Activated T-cell treated with anti-CD3 and anti-CD28 coated beads, Interleukin-2, amount 50 U/mL, for 1 hour (primary cell): ENCODE measurements around the gene MAGEC1.
"Not testable (repeated sequence)": the region's sequence is repeated elsewhere in the genome, so short reads cannot be mapped to it uniquely, and the experiment has no call there.

Experiments
- DNase-seq: peaks from one replicate; pipeline ENCODE4 v3.0.0-alpha.2; 2020

MAGEC1 gene, protein sequence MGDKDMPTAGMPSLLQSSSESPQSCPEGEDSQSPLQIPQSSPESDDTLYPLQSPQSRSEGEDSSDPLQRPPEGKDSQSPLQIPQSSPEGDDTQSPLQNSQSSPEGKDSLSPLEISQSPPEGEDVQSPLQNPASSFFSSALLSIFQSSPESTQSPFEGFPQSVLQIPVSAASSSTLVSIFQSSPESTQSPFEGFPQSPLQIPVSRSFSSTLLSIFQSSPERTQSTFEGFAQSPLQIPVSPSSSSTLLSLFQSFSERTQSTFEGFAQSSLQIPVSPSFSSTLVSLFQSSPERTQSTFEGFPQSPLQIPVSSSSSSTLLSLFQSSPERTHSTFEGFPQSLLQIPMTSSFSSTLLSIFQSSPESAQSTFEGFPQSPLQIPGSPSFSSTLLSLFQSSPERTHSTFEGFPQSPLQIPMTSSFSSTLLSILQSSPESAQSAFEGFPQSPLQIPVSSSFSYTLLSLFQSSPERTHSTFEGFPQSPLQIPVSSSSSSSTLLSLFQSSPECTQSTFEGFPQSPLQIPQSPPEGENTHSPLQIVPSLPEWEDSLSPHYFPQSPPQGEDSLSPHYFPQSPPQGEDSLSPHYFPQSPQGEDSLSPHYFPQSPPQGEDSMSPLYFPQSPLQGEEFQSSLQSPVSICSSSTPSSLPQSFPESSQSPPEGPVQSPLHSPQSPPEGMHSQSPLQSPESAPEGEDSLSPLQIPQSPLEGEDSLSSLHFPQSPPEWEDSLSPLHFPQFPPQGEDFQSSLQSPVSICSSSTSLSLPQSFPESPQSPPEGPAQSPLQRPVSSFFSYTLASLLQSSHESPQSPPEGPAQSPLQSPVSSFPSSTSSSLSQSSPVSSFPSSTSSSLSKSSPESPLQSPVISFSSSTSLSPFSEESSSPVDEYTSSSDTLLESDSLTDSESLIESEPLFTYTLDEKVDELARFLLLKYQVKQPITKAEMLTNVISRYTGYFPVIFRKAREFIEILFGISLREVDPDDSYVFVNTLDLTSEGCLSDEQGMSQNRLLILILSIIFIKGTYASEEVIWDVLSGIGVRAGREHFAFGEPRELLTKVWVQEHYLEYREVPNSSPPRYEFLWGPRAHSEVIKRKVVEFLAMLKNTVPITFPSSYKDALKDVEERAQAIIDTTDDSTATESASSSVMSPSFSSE

DNA sequence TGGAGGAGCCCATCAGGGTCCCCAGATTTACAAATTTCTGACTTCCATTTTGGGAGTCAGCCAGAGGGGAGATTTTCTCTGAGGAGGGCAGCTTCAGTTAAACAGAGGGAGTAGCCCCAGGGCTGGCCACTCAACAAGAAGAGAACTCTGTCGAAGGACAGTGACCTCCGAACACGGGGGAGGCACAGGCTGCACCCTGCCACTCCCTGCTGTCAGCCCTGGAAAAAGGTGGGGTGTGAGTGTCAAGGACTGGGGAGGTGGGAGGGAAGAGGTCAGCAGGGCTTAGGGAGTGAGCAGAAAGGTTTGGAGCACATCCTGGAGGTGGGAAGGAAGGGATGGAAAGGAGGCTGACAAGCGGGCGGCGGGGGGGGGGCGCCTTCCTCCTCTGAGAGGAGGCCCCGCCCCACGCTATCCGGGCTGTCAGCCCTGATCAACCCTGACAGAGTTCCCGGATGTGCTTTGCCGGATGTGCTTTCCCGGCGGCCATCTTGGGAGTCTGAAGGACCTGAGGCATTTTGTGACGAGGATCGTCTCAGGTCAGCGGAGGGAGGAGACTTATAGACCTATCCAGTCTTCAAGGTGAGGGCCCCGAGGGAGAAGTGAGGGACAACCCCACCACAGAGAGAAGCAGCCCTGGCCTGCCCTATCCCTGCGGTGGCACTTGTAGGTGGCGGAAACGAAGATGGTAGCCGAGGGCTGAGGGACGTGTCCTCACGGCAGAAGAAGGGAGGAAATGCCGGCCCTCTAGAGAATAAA is at the start of gene MAGEC1:
TSS of gene MAGEC1 (plus strand) at position 495 of the 756 bp plus-strand sequence. CDS start 1,179 bp downstream, outside the sequence.
- DNase-seq: no peak

DNA sequence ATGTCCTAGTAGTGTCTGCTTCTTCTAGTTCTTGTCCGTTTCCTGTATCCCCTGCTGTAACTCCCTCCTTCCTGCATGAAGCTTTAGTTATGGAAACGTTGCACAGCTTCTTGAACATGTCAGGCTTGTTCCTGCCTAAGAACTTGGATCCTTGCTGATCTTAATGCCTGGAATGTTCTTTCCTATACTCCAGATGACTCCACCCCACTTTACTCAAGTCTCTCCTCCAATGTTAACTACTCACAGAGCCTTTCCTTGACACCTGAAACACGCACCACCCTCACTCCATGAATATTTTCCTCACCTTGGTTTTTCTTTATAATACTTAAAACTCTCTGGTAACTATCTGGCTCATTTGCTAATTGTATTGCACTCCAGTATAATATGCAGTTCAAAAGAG is 46.2 kb upstream of the MAGEC1 start:
- DNase-seq: no peak

DNA sequence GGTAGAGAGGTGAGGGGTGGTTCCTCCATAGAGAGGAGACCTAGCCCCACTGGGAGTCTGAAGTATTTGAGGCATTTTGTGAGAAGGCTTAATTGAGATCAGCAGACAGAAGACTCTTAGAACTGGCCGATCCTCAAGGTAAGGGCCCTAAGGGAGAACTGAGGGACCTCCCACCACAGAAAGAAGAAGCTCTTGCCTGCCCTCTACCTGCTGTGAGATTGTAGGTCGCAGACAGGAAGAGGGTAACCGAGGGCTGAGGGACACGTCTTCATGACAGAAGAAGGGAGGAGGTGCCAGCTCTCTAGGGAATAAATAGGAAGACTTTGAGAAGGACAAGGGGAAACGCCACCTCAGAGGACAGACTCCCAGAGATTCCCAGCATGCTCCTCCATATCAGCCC is 24.1 kb upstream of the MAGEC1 start:
- no peak for DNase-seq

DNA sequence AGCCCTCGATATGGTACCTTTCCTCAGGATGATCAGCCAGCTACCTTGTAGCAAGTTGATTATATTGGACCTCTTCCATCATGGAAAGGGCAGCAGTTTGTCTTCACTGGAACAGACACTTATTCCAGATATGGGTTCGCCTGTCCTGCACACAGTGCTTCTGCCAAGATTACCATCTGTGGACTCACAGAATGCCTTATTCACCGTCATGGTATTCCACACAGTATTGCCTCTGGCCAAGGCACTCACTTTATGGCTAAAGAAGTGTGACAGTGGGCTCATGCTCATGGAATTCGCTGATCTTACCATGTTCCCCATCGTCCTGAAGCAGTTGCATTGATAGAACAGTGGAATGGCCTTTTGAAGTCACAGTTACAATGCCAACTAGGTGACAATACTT is 14.9 kb upstream of the MAGEC1 start:
- not testable (repeated sequence) for DNase-seq

DNA sequence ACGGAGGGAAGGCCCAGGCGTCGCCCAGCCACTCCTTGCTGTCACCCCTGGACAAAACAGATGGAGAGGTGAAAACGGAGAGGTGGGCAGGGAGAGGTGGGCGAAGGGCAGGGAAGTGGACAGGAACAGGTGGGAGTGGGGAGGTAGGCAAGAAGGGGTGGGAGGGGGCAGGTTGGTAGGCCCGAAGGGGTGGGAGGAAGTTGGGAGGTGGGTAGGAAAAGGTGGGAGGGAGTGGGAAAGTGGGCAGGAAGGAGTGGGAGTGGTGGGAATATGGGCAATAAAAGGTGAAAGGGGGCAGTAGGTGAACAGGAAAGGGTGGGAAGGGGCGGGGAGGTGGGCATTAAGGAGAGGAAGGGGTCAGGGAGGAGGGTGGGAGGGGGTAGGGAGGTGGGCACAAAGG is 9.0 kb upstream of the MAGEC1 start:
- no peak for DNase-seq

DNA sequence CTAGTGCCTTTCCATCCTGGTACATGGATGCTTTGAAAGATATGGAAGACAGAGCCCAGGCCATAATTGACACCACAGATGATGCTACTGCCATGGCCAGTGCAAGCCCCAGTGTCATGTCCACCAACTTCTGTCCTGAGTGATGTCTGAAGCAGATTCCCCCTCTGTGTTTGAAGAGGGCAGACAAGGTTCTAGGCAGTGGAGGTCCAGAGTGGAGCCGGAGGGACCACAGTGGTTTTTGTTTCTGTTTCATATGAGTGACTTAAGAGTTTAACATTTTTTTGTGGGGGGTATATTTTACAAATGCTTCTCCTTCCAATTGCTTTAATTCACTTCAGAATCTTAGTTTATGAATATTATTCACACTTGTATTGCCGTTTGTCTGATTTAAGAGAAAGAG is 6.0 kb upstream of the MAGEC1 start:
- DNase-seq: no peak

DNA sequence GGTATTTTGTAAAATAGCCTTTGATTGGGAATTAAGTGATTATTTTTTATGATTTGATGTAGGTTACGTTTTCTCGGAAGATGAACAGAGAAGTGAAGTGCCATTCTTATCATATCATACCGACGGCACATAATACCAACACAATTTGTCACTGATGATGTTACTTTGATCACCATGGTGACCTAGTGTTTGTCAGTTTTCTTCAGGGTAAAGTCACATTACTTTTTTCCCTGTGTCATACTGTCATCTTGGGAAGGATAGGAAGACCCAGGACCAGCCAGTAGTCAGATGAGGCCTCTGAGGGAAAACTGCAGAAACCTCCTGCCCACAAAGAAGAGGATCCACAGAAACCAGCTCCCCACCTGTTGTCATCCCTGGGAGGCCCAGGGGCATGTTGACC is 1.3 kb upstream of the MAGEC1 start:
- no peak for DNase-seq

DNA sequence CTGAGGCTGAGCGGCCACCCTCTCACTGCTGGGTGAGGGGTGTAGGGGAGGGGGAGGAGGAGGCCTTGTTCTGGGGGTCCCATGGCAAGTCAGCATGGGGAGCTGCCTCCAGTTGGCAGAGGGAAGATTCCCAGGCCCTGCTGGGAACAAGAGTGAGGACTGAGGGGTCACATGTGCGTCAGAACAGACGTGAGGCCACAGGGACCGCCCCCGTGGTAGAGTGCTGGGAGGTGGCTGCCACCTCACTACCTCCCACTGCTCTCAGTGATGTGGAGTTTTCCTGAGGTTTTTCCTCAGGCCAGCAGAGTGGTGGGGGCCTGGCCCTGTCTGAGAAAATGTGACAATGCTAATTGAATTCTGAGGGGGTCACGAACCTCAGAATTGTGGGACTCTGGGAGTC is 568 bp downstream of the MAGEC1 start:
- DNase-seq: no peak

DNA sequence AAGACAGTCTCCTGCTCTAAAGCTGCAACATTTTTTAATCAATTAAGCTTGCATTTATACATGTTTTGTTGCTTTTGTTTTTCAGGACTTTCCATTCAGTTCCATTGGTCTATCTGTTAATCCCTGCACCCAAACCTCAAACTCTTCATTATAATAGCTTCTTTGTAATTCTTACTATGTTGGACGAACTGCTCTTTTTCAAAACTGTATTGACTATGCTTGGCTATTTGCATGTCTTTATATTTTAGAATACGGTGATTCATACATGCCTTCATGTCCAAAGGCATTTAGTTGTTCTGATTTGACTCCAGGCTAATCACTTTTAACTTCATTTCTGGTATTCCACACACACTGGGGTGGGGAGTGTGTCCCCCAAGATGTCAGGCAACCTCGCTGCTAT is 14.1 kb downstream of the MAGEC1 start:
- no peak for DNase-seq

DNA sequence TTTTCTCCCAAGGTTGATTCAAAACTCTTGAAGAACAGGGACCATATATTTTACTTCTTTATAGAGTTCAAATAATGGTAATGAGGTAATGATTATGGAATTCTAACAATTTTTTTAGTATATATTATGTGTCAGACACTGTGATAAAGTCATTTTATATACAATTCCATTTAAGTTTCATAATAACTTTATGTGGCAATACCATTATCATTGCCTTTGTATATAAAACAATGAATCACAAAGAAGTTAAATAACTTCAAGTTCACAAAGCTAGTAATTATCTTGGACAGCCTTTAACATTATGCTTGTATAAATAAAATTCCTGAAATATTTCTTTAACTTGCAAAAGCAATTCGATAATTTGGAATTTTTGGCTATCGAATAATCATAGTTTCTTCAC is 20.6 kb downstream of the MAGEC1 start:
- no peak for DNase-seq

DNA sequence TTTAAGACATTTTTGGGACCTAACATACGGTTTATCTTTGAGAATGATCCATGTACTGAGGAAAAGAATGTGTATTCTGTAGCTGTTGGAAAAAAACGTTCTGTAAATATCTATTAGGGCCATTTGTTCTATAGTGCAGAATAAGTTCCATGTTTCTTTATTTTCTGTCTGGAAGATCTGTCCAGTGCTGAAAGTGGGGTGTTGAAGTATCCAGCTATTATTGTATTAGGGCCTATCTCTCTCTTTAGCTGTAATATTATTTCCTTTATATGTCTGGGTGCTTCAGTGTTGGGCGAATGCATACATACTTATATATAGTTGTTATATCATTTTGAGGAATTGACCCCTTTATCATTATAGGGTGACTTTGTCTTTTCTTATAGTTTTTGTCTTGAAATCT is 24.7 kb downstream of the MAGEC1 start:
- DNase-seq: no peak

DNA sequence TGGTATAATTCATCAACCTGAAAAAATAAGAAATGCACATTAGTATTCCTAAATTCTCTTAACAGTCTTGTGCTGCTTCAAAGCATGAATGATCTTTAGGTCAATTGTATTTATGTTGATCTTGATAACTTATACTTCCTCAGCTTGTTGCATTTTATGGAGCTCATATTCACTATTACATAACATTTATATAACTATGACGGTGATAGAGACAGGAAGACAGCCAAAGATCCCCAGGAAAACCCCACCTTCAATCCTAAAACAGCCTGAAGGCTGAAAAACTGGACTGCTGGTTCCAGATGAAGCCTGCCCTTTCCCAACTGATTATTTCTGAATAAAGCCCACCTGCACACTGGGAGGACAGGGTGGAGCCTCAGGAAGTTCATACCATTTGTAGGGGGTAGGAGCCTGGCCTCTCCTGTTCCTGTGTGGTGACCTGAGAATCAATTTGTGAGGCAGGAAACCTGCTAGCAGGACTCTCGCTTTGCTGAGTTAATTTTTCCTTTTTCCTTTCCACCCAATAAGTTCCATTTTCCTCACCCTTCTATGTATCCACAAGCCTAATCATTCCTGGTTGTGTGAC is 30.5 kb downstream of the MAGEC1 start:
- no peak for DNase-seq

DNA sequence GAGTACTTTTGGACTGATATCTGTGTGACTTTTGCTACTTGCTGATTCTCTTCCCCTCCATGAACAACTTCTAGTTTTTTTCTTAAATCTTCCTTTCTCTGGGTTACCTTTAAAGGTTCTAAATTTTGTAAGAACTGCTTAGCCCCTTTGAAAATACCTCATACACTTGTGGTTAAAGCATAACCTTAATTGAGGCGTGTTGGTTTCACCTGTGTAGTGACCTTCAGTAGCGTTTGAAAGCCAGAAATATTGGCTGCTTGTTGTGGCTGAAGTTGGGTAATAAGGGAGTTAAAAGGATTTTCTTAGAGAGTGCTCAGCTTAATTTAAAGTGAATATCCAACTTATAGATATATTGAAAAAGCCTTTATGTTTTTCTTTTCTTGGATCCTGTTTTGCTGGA is 32.0 kb downstream of the MAGEC1 start:
- DNase-seq: no peak

DNA sequence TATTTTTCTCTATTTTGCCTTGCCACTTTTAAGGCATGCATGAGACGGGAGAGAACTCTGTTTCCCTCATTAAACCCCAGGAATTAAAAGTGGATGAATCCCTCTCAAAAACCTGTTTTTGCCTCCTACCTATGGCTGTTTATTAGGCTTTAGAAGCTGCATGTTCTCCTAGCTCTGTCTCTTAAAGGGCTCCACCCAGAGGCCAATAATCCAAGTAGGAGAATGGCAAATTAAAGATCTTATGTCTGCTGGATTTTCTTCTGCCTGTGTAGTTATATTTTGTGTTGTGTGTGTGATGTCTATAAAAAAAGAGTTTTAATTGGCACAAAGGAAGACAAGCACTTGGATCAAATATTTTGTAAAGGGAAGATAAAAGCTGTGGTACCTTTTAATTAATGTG is 32.4 kb downstream of the MAGEC1 start:
- DNase-seq: no peak

DNA sequence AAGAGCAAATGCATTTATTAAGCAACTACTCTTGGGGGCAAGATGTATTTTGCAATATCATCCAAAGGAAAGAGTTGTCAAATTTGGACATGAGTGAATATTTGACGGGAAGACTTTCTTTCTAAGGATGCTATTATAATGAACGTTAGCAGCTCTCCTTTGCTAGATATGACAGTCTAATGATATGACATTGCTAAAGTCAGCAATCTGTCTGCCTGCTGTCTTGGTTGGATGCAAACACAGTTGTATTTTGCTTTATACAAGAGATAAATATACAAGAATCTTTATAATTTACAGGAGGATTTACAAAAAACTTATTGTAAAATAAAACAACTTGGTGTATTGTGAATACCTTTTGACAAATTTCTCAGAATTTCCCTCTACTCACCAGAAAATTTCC is 37.5 kb downstream of the MAGEC1 start:
- DNase-seq: no peak

DNA sequence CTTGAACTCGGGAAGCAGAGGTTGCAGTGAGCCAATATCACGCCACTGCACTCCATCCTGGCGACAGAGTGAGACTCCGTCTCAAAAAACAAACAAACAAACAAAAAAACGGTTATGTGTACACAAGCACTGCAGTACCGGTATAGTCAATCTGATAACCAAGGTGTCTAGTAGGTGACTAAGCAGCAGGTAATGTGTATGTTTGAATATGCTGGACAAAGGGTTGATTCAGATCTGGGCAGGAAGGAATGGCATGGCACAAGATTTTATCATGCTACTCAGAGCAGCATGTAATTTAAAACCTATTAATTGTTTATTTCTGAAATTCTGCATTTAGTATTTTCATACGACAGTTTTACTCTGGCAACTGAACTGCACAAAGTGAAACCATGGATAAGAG is 41.7 kb downstream of the MAGEC1 start:
- no peak for DNase-seq

DNA sequence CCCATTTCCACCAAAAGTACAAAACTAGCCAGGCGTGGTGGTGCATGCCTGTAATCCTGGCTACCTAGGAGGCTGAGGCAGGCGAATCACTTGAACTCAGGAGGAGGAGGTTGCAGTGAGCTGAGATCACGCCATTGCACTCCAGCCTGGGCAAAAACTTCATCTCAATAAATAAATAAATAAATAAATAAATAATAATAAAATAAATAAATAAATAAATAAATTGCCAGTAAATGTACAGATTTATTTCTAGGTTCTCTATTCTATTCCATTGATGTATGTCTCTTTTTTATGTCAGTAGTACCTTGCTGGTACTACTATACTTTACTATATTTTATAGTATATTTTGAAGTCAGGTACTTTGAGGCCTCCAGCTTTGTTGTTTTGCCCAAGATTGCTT is 43.7 kb downstream of the MAGEC1 start:
- no peak for DNase-seq

DNA sequence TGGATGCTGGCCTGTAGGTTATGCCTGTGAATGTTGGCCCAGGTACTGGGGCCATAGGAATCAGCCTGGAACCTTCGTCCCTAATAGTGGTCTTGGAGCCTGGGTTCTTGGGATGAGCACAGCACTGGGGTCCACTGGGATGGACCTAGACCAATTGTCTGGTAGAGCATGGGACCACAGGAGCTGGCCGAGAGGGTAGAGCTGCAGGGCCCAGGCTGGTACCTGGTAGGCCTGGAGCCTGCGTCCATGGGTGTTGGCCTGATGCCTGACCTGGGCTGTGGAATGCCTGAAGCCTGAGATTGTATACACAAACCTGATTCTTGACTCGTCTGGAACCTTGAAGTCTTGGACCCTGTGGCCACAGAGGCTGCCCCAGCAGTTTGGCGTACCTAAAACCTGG is 48.9 kb downstream of the MAGEC1 start:
- no peak for DNase-seq

DNA sequence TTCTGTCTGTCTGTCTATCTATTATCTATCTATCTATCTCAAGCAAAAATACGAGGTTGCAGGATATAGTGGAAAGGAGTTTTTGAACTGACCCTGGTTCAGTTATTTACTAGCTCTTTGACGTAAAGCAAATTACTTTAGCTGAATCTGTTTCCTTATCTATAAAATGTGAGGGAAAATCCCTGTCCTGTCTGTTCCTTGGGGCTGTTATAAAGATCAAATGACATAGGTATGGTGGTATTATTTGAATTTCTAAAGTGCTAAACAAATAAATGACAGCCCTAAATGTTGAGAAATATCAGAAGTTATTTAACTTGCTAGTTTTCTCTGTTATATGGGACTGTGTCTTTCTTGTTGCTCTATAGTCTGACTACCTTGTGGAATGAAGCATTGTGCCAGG is 55.0 kb downstream of the MAGEC1 start:
- no peak for DNase-seq
